Cardiac muscle cell (in vitro differentiated cells and primary cell): Measurements from ENCODE around the gene GOLGA6B. TPM values are rescaled to one million over a fixed set of nuclear protein-coding genes. Genes with fewer than 3 reads are reported as not detected.

Experiments
- DNase-seq, 2 donors: peaks; one replicate each; pipeline versions ENCODE4 v3.0.0 to v3.0.0-alpha.2; 2010 to 2017; ENCODE audit warnings: low read depth in 1 of 2, low spot score in 1 of 2
- H3K27ac ChIP-seq: fragments of 200-600 bp; sonication (generic); 2 replicates; pipeline ENCODE4 v1.5.1; 2016
- H3K27me3 ChIP-seq: fragments of 200-600 bp; sonication (generic); 2 replicates; pipeline ENCODE4 v1.6.0; 2016; ENCODE audit warnings: control low read depth
- H3K36me3 ChIP-seq: fragments of 200-600 bp; sonication (generic); 2 replicates; pipeline ENCODE4 v1.5.1; 2016; ENCODE audit warnings: control low read depth
- H3K4me1 ChIP-seq: fragments of 200-600 bp; sonication (generic); 2 replicates; pipeline ENCODE4 v1.8.1; 2017; ENCODE audit warnings: low read depth, mild to moderate bottlenecking, mixed run types
- H3K4me3 ChIP-seq: fragments of 200-600 bp; sonication (generic); 2 replicates; pipeline ENCODE4 v1.5.1; 2016; ENCODE audit warnings: mild to moderate bottlenecking
- H3K9me3 ChIP-seq: fragments of 200-600 bp; sonication (generic); 2 replicates; pipeline ENCODE4 v1.5.1; 2017; ENCODE audit warnings: low read depth, mild to moderate bottlenecking, control low read depth
- CTCF ChIP-seq: IDR thresholded peaks from 2 replicates; pipeline ENCODE4 v1.5.1; 2012; ENCODE audit warnings: low read depth, mild to moderate bottlenecking, low read length
- polyA plus RNA-seq: library from polyadenylated mRNA; unstranded; fragments of >200 nt; fragmentation: Nextera tagmentation; extraction: Ambion mirVana; gene quantifications from 2 replicates; pipeline ENCODE4 v1.2.1, GENCODE V29; 2016
- total RNA-seq: library from RNA; depleted of rRNA; stranded (reverse); fragments of >200 nt; gene quantifications from 2 replicates; pipeline ENCODE4 v1.2.3, GENCODE V29; 2016

GOLGA6B gene
- total and polyA plus RNA-seq, 2 experiments from 2014 or later: 0.80 TPM; not detected in 1

- no peak for DNase-seq
- Histone ChIP-seq H3K9me3 (no peaks in the 10 kb centered on the region), H3K4me1 (peaks cover 3% of the 10 kb centered on the region), H3K27me3 (peaks cover 21% of the 10 kb centered on the region), H3K4me3 (no peak overlapping the region), H3K36me3 (no peaks in the 10 kb centered on the region), H3K27ac (no peak overlapping the region)
- TF ChIP-seq CTCF: no peak
Observed at GRCh38 chr15:72682772-72683171, 28.3 kb downstream of the GOLGA6B start.

GRCh38 chr15:72685301-72685924 is 30.9 kb downstream of the GOLGA6B start:
- Histone ChIP-seq H3K4me3 (peak overlapping the region; percentile 75), H3K36me3 (no peaks in the 10 kb centered on the region), H3K4me1 (peaks cover 3% of the 10 kb centered on the region), H3K9me3 (no peaks in the 10 kb centered on the region), H3K27ac (peak overlapping the region; percentile 90), H3K27me3 (peaks cover 4% of the 10 kb centered on the region)
- no peak for DNase-seq
- peak; percentile 6 for TF ChIP-seq CTCF

- Histone ChIP-seq H3K9me3 (no peaks in the 10 kb centered on the region), H3K4me3 (peak within 1 kb of the TSS; percentile 75), H3K27me3 (no peaks in the 10 kb centered on the region), H3K36me3 (no peaks in the 10 kb centered on the region), H3K27ac (peak within 1 kb of the TSS; percentile 90), H3K4me1 (peaks cover 3% of the 10 kb centered on the region)
- no peak for TF ChIP-seq CTCF
- peak; percentile 88 to 93 for DNase-seq
Observed at GRCh38 chr15:72685925-72686794, 31.7 kb downstream of the GOLGA6B start, which contains the start of the genes BBS4 and HIGD2B. Gene BBS4, plus strand, starts transcription at chr15:72686207. Its CDS starts 21 bp downstream, at chr15:72686228. Gene HIGD2B, minus strand, starts transcription at chr15:72686182. Its CDS starts 9,808 bp downstream, at chr15:72676374.

- no peak for DNase-seq
- Histone ChIP-seq H3K27ac (no peak overlapping the region), H3K36me3 (no peaks in the 10 kb centered on the region), H3K4me3 (no peak overlapping the region), H3K9me3 (no peaks in the 10 kb centered on the region), H3K4me1 (peaks cover 3% of the 10 kb centered on the region), H3K27me3 (no peaks in the 10 kb centered on the region)
- no peak for TF ChIP-seq CTCF
Observed at GRCh38 chr15:72688697-72689096, 34.2 kb downstream of the GOLGA6B start.

DNA sequence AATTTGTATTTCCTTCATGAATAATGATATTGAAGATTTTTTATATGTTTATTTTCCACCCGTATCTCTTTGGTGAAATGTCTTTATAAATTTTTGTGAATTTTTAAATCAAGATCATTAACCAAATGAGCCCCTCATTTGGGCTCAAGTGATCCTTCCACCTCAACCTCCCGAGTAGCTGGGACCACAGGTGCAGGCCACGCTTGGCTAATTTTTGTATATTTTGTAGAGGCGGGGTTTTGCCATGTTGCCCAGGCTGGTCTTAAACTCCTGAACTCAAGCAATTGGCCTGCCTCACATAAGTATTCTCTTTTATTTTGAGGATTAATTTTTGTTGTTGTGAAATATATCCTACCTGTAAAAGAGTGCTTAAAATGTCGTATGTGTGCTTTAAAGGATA is 36.4 kb downstream of the GOLGA6B start:
- H3K36me3 ChIP-seq: no peaks in the 10 kb centered on the region
- TF ChIP-seq CTCF: no peak
- no peak overlapping the region for H3K27ac ChIP-seq
- H3K9me3 ChIP-seq: no peaks in the 10 kb centered on the region
- no peak for DNase-seq
- H3K4me1 ChIP-seq: peaks cover 3% of the 10 kb centered on the region
- no peak overlapping the region for H3K4me3 ChIP-seq
- no peaks in the 10 kb centered on the region for H3K27me3 ChIP-seq
